GM12874 (cell line): ENCODE results near the gene KIAA0232.

Experiments
- TF ChIP-seq, protein P1 (sequence below): IDR thresholded peaks from 2 replicates; pipeline ENCODE4 v1.5.1; 2011; ENCODE audit warnings: low read depth, mild to moderate bottlenecking, control low read depth, low read length, moderate library complexity; ENCODE audit not compliant: insufficient read depth

Gene KIAA0232

DNA sequence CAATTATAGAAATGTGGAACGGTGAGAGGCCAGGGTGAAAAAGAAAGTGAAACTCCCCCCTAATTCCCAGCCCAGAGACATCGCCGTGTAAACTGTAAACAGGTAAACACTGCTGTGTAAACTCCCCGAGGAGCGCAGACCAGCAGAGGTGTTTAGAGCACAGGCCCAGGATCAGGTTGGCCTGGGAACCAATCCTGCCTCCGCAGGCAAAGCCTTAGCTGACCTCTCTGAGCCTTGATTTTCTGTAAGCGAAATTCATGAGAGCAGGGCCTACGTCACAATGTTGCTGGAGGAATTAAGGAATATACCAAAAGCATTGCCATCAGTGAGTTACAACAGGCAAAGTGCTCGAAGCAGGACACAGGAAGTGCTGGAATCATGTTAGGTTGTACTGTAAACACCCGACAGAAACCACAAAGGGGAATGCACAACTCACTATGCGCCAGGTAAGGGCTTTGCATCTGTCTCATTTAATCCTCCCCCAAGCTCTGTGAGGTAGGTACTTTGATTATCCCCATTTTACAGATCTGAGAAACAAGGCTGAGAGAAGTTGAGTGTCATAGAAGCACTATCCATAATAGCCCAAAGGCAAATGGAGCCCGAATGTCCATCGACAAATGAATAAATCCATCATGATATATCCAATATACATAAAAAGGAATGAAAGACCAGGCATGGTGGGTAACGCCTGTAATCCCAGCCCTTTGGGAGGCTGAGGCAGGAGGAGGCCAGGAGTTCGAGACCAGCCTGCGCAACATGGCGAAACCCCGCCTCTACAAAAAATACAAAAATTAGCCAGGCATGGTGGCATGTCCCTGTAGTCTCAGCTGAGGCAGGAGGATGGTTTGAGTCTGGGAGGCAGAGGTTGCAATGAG, 30.7 kb upstream of the KIAA0232 start:
- TF ChIP-seq, protein P1, sequence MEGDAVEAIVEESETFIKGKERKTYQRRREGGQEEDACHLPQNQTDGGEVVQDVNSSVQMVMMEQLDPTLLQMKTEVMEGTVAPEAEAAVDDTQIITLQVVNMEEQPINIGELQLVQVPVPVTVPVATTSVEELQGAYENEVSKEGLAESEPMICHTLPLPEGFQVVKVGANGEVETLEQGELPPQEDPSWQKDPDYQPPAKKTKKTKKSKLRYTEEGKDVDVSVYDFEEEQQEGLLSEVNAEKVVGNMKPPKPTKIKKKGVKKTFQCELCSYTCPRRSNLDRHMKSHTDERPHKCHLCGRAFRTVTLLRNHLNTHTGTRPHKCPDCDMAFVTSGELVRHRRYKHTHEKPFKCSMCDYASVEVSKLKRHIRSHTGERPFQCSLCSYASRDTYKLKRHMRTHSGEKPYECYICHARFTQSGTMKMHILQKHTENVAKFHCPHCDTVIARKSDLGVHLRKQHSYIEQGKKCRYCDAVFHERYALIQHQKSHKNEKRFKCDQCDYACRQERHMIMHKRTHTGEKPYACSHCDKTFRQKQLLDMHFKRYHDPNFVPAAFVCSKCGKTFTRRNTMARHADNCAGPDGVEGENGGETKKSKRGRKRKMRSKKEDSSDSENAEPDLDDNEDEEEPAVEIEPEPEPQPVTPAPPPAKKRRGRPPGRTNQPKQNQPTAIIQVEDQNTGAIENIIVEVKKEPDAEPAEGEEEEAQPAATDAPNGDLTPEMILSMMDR, result no peak

DNA sequence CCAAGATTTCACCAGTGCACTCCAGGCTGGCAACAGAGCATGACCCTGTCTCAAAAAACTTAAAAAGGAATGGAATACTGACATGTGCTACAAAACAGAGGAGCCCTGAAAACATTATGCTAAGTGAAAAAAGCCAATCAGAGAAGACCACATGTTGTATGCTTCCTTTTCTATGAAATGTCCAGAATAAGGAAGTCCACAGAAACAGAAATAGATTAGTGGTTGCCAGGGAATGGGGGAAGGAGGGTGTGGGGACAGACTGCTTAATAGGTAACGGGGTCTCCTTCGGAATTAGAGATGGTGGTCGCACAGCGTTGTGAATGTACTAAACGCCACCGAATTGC, 30.1 kb upstream of the KIAA0232 start:
- TF ChIP-seq, protein P1, result no peak

DNA sequence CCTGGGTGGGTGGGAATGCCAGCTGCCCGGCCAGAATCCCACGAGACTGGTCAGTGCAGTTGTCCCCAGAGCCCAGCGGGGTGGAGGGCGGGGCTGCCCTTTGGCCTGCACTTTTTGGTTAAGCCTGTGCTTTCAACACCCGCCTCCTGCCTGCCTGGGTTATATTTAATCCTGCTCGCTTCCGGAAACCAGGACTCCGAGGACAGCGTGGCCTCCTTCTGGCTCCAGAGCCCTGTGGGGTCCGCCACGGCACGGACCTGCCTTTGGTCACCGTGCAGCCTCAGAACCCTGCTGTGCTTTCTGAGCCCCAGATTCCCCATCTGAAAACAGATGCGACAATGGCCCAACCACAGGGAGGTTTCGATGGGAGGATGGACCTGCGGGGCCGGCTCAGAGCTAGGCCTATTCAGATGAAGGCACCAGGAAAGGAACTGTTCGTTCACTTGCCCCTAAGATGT, 29.4 kb upstream of the KIAA0232 start:
- TF ChIP-seq, protein P1, result no peak

DNA sequence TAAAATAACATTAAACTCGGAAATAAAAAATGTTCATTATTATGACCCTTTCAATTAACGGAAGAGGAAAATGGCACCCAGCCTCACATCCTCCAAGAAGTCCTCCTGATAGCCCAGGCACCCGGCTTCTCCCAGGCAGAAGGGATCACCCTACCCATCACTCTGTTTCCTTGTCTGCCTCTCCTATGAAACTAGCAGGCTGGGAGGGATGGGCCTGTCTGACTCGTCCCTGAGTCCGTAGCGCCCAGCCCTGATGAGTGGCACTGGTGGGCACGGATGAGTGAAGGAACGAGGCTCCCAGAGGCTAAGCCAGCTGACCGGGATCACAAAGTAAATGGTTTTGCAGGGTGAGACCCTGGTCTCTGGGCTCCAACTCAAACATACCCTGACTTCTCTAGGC, 28.6 kb upstream of the KIAA0232 start:
- TF ChIP-seq, protein P1, result no peak

DNA sequence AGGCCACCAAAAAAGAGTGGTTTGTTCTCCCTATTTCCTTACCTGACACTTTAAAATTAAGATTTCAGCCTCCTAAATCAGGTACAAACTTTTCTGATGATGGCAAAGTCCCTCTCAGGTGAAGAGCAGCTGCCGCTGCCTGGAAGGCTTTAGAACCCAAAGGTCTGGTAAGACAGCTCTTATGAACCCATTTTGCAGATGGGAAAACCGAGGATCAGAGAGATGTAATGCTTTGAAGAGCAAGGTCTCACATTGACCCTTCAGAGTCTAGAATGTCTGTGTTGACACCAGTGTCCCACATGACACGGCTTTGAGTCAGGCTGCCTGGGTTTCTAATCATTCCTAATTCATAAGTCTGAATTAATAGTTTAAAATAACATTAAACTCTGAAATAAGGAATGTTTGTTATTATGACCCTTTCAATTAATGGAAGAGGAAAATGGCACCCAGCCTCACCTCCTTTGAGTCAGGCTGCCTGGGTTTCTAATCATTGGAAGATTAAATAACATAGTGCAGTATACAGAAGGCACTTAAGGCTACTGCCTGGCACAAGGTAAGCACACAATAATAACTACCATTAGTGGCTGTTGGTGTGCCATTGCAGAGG, 27.9 kb upstream of the KIAA0232 start:
- TF ChIP-seq, protein P1, result no peak

DNA sequence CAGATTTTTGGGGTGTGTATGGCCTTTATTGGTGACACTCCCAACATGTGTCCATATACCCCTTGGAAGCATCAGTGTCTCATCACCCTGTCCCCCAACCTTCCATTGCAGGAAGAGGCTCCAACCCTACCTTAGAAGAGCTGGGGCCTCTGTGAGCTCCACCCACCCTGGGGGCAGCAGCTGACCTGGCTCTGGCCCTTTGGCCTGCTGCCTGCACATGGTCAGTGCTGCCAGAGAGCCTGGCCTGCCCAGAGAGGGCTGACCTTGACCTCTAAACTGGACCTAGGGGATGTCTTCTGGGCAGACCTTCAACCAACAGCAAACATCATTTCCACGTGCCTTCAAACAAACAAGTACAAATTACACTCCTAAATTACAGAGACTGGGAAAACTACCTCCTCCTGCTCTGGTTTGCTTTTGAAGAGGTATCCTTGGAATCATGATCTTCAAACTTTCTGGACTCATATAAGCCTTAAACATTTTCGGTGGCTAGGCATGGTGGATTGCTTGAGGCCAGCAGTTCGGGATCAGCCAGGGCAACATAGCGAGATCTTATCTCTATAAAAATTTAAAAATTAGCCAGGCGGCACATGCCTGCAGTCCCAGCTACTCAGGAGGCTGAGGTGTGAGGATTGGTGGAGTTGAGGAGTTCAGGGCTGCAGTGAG, 27.3 kb upstream of the KIAA0232 start:
- TF ChIP-seq, protein P1, result no peak

DNA sequence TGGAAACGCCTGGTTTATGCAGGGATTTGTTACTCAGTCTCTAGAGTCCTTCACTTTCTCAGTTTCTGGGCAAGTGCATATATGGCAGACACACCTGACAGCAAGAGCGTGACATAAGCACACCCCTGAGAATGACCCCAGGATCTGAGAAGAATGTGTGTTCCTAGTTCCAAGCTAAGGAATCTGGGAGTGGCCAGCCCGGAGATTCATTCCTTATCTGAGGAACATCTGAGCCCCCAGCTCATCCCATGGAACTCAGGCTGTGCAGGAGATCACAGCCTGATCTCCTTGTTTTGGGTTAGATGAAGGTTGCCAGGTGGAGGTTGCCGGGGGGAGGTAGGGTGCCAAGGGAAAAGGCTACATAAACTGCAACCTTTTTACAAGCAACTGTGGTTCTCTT, 23.8 kb upstream of the KIAA0232 start:
- TF ChIP-seq, protein P1, result no peak
